ENCODE measurements around the gene TGFB2.

- TF ChIP-seq POLR2A (IDR thresholded peaks at IDR 0.05) = no peak
- no peak for TF ChIP-seq CTCF (IDR thresholded peaks at IDR 0.05)
These were observed 12.7 kb downstream of the TGFB2 start for GRCh38 chr1:218357893-218358232.
